HG02970 (cell line): Measurements from ENCODE around the gene SLC22A4.

ENCODE experiments used
- ATAC-seq: cut with Tn5 transposase; IDR thresholded peaks from one replicate; pipeline ENCODE4 v1.9.1; 2021; ENCODE audit warnings: mild to moderate bottlenecking, moderate library complexity, moderate number of reproducible peaks; ENCODE audit not compliant: unreplicated experiment, low FRiP score

Gene SLC22A4

DNA sequence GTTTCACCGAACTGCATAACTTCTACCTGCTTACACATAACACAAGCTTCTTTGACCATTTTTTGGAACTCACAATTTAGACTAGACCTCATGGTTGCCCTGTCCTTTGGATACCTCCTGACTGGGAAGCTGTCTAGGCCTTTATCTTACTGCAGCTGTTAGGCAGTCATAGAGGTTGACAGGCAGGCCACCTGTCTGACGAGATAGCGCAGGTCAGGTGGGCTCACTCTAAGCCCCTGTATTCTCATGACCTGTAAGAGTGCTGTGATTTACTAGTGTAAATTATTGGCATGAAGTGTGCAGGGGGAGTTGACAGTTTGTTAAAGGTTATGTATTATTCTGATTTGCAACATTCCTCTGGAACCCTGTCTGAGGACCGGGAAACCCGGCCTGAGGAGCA lies 29.0 kb downstream of the SLC22A4 start:
- no peak for ATAC-seq

DNA sequence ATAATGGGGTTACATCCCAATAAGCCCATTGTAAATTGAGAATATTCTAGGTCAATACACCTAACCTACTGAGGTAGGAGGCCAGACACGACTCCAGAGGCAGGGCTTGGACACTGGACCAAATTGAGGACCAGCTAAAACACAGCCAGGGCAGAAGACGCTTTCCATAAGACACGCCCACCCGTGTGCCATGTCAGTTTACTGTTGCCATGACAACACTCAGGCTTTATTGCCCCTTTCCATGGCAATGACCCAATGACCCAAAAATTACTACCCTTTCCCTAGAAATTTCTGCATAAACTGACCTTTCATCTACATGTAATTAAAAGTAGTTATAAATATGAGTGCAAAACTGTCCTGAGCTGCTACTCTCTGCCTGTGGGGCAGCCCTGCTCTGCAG lies 31.5 kb downstream of the SLC22A4 start:
- no peak for ATAC-seq

DNA sequence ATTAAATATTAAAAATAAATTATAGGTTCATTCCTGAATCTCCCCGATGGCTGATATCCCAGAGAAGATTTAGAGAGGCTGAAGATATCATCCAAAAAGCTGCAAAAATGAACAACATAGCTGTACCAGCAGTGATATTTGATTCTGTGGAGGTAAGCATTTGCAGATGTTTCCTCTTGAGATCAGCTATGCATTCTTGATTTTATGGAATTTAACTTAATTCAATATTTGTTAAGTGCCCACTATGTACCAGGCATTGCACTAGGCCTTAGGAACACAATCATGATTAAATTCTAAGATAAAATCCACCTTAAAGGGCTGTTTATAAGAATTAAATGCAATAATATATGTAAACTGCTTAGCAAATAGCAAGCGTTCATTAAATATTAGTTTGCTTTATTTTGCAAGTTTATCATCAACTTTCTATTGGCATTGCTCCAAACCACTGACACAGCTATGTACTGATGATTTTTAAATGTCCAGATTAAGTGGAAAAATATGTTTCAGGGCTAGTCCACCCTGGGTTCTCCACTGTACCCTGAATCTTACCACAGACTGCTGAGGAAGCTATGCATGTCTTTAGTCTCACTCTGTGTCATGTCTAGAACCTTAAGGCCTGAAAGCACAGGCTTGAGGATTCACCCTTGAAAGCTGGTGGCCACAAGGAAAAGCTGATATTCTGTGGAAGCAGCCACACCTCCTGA lies 33.2 kb downstream of the SLC22A4 start:
- ATAC-seq: no peak

DNA sequence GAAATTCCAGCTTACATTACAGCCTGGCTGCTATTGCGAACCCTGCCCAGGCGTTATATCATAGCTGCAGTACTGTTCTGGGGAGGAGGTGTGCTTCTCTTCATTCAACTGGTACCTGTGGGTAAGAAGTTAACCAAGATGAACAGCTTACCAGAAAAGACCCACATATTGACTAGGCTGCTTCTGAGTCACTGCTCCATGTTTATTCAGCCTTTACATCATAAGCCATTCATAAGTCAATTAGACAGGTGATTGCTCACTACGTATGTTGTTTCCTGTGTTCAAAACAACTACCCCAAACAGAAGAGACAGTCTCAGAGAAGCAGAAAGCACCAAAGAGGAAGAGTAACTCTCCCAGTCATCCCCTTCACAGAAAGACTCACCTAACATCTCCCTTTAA lies 40.6 kb downstream of the SLC22A4 start:
- ATAC-seq: no peak

DNA sequence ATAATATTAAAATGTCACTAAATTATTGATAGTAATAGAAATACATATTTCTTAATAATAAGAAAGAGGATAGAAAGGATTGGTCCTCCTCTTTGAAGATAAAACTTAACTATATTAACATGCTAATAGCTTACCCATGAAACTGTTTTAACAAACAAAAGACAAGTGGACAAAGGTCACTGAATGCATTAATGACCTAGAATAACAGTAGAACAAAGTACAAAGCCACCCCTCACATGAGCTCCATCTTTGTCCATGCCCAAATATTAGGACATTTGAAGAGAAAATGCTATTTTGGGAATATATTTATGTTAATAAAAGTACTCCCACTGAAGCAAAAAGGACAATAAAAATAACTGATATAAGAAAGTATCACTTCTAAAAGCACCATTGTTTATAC lies 41.2 kb downstream of the SLC22A4 start:
- ATAC-seq: no peak

DNA sequence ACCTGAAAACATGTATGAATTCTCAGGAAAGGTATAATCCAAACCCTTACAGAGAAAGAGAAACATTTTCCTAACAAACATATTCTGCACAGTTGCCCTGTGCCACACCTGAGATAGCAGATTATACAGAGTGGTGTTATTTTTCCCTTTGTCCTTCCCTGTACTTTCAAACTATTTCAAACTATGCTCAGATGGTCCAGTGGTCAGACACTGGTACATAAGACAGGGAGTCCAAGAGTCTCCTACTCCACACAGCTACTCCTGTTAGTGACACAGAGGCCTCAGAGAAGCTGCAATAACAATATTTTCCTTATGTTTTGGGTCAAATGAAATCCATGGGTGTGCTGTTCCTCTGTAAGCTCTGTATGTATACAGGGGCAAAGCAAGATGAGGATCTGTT lies 45.3 kb downstream of the SLC22A4 start:
- no peak for ATAC-seq

DNA sequence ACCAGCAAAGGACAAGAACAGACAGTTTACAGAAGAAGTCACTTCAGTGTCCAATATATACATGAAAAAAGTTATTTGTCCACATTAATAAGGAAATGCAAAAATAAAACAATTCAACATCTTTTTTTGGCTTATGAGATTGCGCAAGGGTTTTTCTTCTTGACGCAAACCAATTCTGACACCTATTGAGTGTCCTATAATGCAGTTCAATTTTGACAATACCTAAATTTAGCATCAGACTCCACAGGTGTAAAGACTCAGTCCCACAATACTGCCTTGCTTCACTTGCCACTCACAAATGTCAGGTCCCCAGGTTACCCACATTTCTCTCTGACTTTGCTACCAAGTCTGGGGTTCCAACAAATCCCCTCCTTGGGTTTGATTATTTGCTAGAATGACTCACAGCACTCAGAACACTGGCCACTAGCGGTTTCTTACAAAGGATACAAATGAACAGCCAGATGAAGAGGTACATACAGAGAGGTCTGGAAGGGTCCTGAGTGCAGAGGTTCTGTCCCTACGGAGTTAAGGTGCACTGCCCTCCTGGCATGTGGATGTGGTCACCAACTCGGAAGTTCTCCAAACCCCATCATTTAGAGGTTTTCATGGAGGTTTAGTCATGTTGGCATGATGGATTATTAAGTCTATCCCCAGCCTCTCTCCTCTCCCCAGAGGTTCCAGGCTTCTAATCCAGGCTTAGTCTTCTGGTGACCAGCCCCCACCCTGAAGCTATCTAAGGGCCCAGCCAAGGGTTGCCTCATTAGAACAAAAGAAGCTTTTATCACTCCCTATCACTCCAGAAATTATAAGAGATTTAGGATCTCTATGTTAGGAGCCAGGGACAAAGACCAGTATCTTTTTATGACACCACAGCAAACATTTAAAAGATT lies 48.3 kb downstream of the SLC22A4 start:
- no peak for ATAC-seq

DNA sequence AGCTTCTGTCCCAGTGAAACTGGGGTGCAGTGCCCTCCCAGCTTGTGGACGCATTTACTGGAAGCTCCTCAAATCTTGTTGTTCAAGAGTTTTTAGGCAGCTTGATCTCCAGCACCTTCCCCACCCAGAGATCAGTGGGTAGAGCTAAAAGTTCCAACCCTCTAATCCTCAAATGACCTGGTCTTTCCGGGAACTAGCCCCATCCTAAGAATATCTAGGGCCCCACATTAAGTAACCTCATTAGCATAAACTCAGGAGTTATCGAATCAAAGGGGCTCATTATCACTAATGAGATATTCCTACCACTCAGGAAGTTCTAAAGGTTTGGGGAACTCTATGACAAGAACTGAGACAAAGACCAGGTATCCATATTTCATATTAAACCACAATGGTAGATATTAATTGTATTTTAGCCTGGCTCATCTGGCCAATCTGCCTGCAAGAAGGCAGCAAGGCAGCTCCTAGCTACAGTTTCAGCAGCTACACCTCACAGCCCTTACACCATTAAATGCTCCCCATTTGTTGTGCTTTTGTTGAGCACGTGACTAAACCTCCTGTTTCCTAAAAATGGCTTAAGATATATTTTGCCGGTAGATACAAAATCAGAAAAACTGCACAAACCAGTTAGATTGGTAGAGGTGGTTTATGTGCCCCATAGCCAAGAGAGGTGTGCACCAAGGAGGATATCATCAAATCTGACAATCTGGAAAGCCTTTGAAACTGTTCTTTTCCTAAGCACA lies 50.8 kb downstream of the SLC22A4 start:
- ATAC-seq: no peak

DNA sequence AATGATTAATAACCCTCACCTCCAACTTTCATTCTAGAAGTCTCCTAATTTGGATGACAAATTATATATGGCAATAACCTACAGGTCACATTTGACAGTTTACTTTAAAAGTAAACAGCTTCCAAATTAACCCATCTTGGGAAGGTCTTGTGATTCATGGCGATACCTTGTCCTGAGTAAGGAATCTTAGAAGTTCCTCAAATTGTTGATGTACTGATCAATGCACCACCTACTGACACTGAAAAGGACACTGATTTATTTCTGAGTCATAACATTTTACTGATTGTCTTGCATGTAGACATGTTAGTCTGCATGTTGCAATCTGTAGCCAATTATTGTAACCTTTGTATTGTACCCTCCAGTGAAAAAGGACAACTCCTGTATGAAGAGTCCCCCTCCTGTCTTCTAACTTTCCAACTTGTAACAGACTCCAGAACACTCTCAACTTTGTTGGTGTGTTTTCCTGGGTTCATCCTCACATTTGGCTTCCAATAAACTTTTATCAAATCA lies 59.3 kb downstream of the SLC22A4 start:
- ATAC-seq: no peak

DNA sequence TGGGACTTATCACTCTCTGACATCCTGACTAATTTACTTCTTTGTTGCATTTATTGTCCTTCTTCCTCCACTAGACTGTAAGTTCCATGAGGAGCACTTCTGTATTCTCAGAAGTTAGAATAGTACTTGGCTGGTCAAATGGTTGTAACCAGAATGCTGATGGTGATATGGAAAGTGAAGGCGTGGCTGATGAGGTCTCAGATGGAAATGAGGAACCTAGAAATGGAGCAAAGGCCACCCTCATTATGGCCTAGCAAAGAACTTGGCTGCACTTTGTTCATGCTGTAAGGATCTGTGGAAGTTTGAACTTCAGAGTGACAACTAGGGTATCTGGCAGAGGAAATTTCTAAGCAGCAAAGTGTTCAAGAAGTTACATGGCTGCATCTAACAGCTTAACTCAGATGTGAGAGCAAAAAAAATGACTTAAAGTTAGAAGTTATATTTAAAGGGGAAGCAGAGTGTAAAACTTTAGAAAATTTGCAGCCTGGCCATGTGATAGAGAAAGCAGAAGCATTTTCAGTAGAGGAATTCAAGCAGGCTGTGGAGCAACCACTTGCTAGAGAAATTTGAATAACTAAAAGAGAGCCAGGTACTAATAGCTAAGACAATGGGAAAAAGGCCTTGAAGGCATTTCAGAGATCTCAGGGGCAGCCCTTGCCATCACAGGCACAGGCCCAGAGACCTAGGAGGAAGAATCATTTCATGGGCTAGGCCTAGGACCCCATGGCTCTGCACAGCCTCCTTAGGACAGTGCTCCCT lies 60.4 kb downstream of the SLC22A4 start:
- no peak for ATAC-seq

DNA sequence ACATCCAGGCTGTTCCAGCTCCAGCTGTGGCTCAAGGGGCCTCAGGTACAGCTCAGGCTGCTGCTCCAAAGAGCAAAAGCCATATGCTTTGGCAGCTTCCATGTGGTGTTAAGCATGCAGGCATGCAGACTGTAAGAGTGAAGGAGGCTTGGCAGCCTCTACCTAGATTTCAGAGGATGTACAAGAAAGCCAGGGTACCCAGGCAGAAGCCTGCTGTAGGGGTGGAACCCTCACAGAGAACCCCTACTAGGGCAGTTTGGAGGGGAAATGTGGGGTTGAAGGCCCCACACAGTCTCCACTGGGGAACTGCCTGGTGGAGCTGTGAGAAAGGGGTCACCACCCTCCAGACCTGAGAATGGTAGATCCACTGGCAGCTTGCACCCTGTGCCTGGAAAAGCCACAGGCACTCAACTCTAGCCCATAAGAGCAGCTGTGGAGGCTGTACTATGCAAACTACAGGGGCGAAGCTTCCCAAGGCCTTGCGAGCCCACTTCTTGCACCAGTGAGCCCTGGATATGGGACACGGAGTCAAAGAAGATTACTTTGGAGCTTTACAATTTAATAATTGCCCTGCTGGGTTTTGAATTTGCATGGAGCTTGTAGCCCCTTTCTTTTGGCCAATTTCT lies 61.1 kb downstream of the SLC22A4 start:
- no peak for ATAC-seq

DNA sequence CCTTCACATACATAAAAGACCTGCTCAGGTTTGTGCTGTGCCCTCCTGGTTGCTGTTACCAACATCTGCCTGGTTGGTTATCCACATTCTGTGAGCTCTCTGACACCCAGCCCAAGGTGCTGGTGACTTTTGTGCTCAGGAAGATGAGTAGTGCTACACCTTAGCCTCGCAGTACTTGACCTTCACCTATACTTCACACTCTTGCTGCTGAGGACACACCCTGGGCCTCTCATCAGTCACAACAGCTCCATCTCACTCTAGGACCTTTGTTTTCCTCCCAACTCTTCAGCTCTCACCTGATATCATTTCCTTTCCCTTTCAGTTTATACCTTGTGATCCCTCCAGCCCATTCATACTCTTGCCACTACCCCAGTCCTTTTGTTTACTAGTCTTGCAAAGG lies 64.6 kb downstream of the SLC22A4 start:
- no peak for ATAC-seq

DNA sequence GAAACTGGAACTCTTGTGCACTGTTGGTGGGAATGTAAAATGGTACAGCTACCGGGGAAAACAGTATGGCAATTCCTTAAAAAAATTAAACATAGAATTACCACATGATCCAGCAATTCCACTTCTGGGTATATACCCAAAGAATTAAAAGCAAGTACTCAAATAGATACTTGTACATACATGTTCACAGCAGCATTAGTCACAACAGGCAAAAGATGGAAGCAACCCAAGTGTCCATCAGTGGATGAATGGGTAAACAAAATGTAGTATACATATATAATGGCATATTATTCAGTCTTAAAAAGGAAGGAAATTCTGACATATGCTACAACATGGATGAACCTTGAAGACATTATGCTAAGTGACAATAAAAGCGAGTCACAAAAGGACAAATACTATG lies 67.9 kb downstream of the SLC22A4 start:
- ATAC-seq: no peak

DNA sequence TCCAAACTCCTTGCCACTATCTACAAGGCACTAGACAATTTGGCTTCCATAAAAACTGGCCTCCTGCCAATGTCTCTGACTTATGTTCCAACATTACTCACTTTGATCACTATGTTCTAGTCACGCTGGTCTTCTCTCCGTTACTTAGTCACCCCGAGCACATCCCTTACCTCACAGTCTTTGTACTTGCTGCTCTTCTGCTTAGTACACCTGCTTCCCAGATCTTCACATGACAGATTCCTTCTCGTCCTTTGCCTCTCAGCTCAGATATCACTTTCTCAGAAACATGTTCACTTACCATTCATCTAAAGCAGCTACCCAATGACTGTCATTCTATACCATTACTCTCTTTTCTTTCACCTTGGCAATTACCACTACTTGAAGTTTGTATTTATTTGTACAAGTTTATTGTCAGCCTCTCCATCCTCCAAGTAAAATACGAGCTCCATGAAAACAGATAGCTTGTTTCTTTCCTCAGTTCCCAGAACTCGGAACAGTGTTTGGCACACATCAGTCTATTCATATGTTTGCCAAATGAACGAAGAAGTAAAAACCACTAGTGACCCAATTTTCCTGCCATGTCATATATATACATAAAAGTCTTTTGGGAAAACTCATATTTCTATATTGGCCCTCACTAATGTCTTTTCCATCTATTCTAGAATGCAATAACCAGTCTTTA lies 69.4 kb downstream of the SLC22A4 start:
- no peak for ATAC-seq

DNA sequence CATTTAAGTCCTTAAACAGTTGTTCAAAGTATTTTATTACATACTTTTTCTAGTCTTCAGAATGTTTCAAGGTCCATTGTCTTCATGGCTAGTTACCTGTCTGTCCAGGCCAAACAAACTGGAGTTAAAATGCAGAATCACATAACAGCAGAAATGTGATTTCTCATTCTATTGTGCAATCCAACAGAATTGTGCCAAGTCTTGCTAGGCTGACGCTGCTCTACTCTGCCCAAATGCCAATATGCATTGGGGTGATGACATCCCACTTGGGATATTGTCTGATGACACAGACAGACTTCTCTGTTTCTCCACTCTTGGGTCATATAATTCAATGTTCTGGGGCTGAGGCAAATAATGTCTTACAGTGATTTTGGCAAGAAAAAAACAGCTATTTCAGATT lies 70.1 kb downstream of the SLC22A4 start:
- ATAC-seq: no peak

DNA sequence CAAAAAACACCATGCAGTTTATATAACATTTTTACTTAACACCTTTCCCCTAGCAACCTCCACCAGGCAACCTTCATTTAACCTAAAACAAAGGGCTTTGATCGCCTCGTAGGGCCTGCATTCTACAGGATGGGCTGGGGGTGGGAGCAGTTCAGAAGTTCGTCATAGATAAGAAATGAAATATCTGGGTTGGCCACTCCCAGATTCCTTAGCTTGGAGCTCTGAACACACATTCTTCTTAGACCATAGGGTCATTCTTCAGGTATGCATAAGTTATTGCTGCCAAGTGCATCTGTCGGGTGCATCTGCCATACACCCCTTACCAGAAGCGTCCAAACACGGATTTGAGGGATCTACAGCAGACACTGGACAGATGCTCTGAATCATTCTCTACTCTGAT lies 71.0 kb downstream of the SLC22A4 start:
- no peak for ATAC-seq

DNA sequence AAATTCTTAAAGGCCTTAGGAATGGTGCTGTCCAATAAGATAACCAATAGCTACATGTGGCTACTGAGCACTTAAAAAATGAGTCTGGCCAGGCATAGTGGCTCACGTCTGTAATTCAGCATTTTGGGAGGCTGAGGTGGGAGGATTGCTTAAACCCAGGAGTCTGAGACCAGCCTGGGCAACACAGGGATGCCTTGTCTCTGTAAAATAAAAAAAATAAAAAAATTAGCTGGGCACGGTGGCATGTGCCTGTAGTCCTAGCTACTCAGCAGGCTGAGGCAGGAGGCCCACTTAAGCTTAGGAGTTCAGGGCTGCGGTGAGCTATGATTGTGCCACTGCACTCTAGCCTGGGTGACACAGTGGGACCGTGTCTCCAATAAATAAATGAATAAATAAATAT lies 74.0 kb downstream of the SLC22A4 start:
- ATAC-seq: no peak

DNA sequence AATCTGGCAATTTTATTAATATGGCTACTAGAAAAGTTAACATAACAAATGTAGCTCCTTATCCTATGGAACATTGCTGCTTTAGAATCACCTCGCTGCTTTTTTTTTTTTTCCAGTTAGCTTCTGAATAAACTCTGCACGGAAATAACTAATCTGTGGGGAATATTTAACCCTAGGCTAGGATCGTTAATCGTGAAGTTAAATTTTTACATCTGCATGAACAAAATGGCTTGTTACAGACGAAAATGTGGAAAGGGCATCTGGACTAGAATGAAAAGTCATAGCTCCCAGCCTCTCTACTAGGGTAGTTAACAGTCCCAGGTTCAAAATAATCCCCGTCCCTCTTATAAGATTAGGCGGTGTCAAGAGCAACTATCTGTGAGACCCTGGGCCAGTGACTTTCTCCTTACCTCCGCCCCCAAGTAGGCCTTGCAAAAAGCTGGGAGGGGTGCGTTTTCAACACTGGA lies 74.8 kb downstream of the SLC22A4 start:
- ATAC-seq: no peak

DNA sequence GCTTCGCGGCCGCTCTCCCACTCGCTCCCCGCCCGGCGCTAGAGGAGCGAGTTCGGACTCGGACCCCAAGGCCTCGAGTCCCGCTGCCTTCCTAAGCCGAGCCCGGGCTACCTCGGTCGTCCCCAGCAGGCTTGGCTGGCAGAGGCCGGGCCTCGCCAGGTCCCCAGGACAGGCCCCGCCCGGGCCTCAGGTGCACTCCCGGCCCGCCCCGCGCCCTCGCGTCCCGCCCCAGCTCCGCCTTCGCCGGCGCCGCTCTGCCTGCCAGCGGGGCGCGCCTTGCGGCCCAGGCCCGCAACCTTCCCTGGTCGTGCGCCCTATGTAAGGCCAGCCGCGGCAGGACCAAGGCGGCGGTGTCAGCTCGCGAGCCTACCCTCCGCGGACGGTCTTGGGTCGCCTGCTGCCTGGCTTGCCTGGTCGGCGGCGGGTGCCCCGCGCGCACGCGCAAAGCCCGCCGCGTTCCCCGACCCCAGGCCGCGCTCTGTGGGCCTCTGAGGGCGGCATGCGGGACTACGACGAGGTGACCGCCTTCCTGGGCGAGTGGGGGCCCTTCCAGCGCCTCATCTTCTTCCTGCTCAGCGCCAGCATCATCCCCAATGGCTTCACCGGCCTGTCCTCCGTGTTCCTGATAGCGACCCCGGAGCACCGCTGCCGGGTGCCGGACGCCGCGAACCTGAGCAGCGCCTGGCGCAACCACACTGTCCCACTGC lies 75.4 kb downstream of the SLC22A4 start, which contains the start of gene SLC22A5:
Gene SLC22A5, plus strand, starts transcription at position 237 of the 707 bp plus-strand sequence. Its CDS starts 263 bp downstream, at position 500.
- peak; percentile 82 for ATAC-seq
